Activated CD4-positive, CD25-positive, alpha-beta regulatory T cell treated with anti-CD3 and anti-CD28 coated beads, Interleukin-2, amount 50 U/mL, for 72 hours (primary cell): ENCODE data around the gene MT1G.

Experiments
- DNase-seq: peaks from one replicate; pipeline ENCODE4 v3.0.0; 2021

The MT1G gene

GRCh38 chr16:56662357-56663354 is 5.2 kb downstream of the MT1G start:
- DNase-seq = no peak

- DNase-seq = no peak
Measured at GRCh38 chr16:56658327-56658875, 9.5 kb downstream of the MT1G start.

GRCh38 chr16:56657555-56658326 is 10.1 kb downstream of the MT1G start, which contains the start of gene MT1F:
Gene MT1F (plus strand): TSS chr16:56657959. CDS start chr16:56658059, 100 bp downstream.
- peak; percentile 56 for DNase-seq

GRCh38 chr16:56653218-56653617 is 14.6 kb downstream of the MT1G start:
- no peak for DNase-seq

- DNase-seq = no peak
Measured at GRCh38 chr16:56652600-56652999, 15.3 kb downstream of the MT1G start.

- no peak for DNase-seq
Measured at GRCh38 chr16:56651586-56651985, 16.3 kb downstream of the MT1G start, which contains the start of gene MT1B. Gene MT1B (plus strand): TSS chr16:56651886. CDS start chr16:56651954, 68 bp downstream.

- no peak for DNase-seq
Measured at GRCh38 chr16:56649820-56650219, 18.0 kb downstream of the MT1G start.

- no peak for DNase-seq
Measured at GRCh38 chr16:56649271-56649670, 18.6 kb downstream of the MT1G start.

- DNase-seq = no peak
Measured at GRCh38 chr16:56647641-56648431, 20.0 kb downstream of the MT1G start.

- no peak for DNase-seq
Measured at GRCh38 chr16:56645838-56646237, 22.0 kb downstream of the MT1G start.

GRCh38 chr16:56645311-56645710 is 22.6 kb downstream of the MT1G start:
- no peak for DNase-seq

- no peak for DNase-seq
Measured at GRCh38 chr16:56643833-56644232, 24.0 kb downstream of the MT1G start.

- DNase-seq = peak; percentile 68
Measured at GRCh38 chr16:56643080-56643778, 24.6 kb downstream of the MT1G start.

- DNase-seq = no peak
Measured at GRCh38 chr16:56641166-56641565, 26.7 kb downstream of the MT1G start.

GRCh38 chr16:56640076-56640475 is 27.8 kb downstream of the MT1G start:
- DNase-seq = no peak

- no peak for DNase-seq
Measured at GRCh38 chr16:56639045-56639444, 28.8 kb downstream of the MT1G start.

- no peak for DNase-seq
Measured at GRCh38 chr16:56637814-56638750, 29.8 kb downstream of the MT1G start, which contains the start of gene MT1A. Gene MT1A (plus strand): TSS chr16:56638666. CDS start chr16:56638739, 73 bp downstream.

- no peak for DNase-seq
Measured at GRCh38 chr16:56636616-56637413, 31.1 kb downstream of the MT1G start.

GRCh38 chr16:56635441-56635967 is 32.4 kb downstream of the MT1G start:
- no peak for DNase-seq
